Measurements from ENCODE around the gene NCAM2.
"Not testable (repeated sequence)": the region's sequence is repeated elsewhere in the genome, so short reads cannot be mapped to it uniquely, and the experiment has no call there.

The NCAM2 gene

DNA sequence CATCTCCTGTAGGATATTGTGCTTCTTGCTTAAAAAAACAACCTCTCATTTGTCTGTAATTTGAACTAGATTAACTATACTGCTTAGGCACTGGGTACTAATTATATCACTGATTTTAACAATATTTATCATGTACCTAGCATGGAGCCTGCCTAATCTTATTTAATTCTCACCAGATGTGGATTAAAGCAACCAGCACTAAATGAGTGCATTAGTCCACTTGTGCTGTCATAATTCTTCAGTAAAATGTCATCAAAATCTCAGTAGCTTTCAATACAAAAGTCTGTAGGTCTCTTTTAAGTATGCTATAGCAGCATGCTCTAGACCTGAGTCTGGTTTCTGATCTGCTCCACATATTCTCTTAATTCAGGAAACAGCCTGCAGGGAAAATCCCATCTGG lies 368.1 kb downstream of the NCAM2 start:
- DNase-seq = peak; percentile 90

DNA sequence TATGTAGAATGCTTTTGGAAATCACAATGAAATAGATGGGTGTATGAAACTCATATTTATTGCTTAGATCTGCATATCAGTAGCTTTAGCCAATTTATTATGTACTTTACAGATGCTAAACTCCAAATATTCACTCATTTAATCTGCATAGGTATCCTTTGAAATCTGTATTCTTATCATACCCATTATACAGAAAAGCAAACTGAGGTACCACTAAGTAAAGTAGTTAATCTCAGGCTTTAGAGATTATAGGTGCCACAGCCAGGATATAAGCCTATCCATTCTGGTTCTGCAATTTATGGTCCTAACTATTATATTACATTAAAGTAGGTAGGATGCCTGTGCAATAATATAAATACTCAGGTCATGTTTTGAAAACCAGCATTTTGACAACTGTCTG lies 369.4 kb downstream of the NCAM2 start:
- no peak for DNase-seq

- no peak for DNase-seq
Measured at GRCh38 chr21:21373969-21374368, 375.8 kb downstream of the NCAM2 start.

DNA sequence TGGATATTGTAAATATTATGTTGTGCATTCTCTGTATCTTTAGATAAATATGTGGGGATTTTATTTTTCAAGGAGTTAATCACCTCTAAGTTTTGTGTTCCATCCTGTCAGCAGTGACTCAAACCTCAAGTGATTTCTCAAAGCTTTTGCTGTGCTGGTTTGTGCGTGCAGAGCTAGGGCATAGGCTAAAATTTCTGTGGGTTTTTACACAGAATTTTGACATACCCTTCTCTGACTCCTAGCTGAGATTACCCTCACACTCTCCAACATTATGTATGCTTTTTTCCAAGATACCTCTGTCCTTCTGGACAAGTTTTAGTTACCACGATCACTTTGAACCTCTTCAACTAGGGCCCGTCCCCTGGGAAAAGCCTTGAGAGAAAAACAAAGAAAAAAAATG lies 384.9 kb downstream of the NCAM2 start:
- no peak for DNase-seq

- no peak for DNase-seq
Measured at GRCh38 chr21:21384977-21385376, 386.8 kb downstream of the NCAM2 start.

DNA sequence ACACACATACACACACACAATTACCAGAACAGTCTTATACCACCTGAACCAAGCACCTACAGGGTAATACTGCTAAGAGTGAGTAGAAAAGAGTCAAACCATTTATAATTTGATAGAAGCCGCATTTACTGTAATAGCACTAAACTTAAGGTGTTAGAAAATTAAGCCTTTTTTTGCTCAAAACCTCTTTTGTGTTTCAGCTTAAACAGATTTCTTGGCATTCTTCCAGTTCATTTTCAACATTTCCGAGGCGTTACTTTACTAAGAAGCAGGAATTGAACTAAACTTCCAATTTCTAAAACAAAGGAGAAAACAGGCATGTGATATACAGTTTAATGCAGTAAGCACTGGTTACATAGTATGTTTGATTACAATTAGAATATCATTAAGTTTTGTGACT lies 387.2 kb downstream of the NCAM2 start:
- DNase-seq = no peak

DNA sequence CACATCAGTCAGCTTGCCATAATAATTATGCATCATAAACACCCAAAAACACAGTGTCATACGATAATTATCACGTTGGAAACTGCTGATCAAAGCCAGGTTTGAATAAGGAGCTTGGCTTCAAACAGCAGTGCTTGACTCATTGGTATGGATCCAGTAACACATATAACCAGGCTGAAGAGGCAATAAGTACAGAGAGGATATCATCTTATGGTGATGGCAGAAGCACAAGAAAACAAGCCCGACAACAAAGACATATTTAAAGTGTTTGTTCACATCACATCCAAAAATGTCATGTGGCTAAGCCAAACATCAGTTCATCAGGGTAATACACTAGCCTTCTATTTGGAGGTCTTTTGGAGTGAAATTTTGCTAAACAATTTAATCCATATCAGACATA lies 389.7 kb downstream of the NCAM2 start:
- no peak for DNase-seq

DNA sequence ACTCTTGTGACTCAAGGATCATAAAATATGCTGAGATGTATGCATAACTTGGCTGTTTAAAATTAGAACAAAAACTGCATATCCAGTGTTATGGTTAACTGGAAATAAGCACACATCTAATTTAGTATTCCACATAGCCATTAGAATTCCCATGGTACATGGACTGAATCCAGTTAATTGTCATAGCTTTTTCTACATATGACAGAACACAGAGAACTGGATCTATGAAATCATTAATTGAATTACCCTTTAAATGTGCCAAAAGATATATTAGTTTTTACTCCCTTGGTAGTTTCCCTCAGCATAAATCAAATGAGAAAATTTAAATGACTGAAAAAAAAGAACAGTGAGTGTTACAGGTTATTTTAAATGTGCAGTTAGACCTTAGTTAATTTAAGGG lies 395.9 kb downstream of the NCAM2 start:
- DNase-seq = no peak

DNA sequence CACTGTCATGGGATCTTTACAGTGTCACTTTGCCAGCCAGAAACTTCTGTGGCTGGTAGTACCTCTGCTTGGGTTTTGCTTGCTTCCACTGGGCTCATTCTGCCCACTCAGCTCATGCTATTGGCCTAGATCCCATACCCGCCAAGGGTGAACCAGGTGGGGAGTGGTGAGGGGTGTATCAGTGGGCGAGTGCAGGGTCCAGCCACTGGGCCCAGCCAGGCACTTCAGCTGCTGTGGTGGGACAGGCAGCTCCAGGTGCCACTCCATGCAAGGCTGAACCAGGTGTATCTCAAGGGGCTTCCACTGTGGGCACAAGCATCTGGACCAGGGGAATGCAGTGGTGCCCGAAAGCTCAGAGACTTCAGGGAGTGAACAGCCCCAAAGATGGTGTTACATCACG lies 398.2 kb downstream of the NCAM2 start:
- no peak for DNase-seq

DNA sequence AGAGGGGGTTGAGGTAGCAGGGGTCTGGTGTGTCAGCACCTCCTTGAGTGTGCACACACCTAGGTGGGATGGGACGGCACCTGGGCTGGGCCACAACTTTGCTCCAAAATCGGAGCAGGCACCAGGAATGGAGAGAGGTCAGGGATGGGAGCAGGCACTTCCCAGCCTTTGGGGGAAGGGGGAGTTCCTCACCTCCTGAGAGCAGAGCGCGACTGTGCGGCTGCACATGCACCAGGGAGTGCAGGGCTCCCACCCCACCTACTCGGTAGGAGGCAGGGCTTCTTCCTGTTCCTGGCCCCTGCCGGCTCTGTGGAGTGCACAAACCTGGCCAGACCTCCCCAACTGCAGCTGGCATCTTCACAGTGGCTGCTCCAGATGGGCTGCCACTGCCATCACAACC lies 399.3 kb downstream of the NCAM2 start:
- no peak for DNase-seq

DNA sequence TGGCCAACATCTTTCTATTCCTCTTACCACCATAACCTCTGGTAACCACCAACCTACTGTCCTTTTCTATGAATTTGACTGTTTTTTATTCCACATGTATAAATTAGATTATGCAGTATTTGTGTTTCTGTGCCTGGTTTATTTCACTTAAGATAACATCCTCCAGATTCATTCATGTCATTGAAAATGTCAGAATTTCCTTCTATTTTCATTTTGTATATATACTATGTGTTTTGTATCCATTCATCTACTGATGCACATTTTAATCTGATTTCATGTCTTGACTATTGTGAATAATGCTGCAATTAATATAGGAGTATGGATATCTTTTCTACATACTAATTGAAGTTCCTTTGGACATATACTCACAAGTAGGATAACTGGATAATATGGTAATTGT lies 403.2 kb downstream of the NCAM2 start:
- no peak for DNase-seq

- DNase-seq = not testable (repeated sequence)
Measured at GRCh38 chr21:21402187-21402586, 404.0 kb downstream of the NCAM2 start.

GRCh38 chr21:21404261-21404660 lies 406.1 kb downstream of the NCAM2 start:
- not testable (repeated sequence) for DNase-seq

DNA sequence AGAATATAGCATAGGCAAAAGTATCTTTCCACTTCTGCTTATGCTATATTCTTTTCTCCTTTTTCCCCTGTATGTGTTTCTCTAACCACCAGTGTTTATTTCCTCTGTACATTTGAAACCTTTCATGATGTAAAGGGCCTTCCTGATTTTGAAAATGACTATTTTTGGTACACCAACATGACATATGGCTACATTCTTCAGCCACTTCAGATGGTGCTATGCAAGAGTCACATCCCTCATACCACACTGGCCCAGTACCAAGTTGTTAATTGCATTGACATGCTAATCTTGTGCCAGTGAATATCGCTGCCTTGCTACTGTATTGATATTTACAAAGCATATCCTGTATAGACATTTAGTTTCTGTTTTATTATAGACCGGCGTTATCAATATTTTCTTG lies 408.7 kb downstream of the NCAM2 start:
- DNase-seq = no peak

GRCh38 chr21:21412096-21412495 lies 413.9 kb downstream of the NCAM2 start:
- DNase-seq = no peak

DNA sequence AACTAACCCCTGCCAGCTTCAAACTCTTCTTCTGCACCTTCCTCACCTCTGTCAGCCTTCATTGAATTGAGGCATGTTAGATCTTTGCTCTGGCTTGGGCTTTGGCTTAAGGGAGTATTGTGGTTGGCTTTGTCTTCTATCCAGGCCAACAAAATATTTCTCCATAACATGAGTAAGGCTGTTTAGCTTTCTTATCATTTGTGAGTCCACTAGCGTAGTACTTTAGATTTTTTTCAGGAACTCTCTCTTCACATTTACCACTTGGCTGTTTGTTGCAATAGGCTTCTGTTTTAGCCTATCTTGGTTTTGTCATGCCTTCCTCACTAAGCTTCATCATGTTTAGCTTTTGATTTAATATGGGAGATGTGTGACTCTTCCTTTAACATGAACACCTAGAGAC lies 417.5 kb downstream of the NCAM2 start:
- DNase-seq = no peak

DNA sequence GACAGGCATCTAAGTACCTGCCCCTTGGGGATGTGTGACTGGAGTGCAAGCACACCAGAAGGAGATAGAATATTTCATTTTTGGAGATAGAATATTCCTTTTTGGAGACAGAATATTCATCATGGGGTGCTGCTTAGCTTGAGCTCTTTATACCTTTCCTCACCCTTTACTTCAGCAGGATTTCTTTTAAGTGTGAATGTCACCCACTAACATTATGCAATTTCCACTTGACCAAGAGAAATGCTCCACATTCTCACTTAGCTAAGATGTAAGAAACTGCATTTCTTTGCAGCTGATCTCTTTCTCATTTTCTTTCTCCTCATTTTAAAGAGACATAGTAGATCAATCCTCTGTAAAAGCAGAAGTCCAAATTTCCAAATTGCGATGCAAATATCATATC lies 436.7 kb downstream of the NCAM2 start:
- no peak for DNase-seq

GRCh38 chr21:21436012-21436534 lies 437.9 kb downstream of the NCAM2 start:
- DNase-seq = no peak

DNA sequence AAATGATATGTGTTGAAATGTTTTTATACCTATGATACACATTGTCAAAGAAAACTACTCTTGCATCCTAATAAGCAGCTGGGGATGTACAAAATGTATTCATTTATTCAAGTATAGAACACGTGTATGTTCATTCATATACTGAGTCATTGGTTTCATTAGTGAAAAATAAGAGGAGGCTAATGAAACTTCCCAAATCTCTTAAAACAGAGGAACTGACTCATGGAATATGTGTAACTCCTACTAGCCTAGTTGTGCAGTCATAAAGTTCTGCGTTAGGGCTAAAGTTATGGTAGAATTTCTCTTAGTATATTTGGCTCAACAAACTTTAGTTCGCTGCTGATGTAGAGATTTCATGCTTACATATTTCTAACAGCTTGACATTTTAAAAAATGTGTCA lies 441.6 kb downstream of the NCAM2 start:
- no peak for DNase-seq

DNA sequence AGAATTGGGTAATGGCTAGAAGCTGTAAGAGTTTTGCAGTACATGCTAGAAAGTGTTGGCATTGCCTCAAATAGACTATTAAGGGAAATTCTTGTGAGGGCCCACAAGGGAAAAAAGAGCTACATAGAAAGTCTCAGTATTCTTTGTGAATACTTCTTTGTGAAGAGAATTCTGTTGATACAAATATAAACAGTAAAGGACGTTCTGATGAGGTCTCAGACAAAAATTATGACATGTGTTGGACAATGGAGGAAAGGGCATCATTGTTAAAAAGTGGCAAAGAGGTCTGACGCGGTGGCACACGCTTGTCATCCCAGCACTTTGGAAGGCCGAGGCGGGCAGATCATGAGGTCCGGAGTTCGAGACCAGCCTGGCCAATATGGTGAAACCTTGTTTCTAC lies 458.9 kb downstream of the NCAM2 start:
- no peak for DNase-seq

- DNase-seq = no peak
Measured at GRCh38 chr21:21458124-21458631, 460.0 kb downstream of the NCAM2 start.

DNA sequence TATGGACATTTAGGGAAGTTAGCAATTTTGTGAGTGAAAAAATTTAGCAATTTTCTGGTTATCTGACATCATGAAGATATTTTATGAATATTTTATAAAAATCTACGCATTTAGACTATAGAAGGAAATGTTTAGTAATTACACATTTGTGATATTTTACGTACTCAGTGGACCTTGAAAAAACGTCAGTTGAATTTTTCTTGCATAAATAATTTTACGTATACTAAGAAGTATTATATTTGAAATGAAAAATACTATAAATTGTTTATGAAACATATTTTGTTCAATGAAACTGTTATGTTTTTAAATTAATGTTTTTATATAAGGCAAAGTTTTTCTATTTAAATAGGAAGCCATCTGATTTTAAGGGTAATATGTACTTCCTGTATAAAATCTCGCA lies 462.8 kb downstream of the NCAM2 start:
- DNase-seq = no peak

GRCh38 chr21:21463456-21463855 lies 465.2 kb downstream of the NCAM2 start:
- DNase-seq = no peak

DNA sequence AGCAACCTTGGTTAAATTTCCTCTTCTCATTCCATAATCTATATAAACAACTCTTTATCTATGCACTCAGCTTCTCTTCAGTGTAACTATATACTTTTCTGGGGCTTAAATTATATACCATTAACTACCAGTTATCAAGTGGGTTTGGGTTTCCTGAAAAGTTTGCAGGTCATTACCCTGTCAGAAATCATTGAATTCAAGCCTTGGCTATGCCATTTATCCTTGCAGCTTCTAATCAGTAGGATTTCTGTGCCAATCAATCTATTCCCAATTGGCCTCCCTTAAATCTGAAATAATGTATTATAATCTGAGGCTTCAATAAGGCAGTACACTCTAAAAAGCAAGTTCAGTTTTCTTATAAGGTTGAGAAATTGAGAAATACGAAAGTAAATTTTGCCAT lies 466.5 kb downstream of the NCAM2 start:
- DNase-seq = no peak

GRCh38 chr21:21466752-21467151 lies 468.5 kb downstream of the NCAM2 start:
- DNase-seq = no peak

GRCh38 chr21:21468003-21468402 lies 469.8 kb downstream of the NCAM2 start:
- DNase-seq = no peak

Measured in NCI-H524 treated with DMSO at 0.1 percent for 48 hours (cell line).